OCI-LY3 (cell line): ENCODE measurements around the gene NEMP1.

Experiments used
- CTCF ChIP-seq: fragments of 200-600, 300-600 bp; sonication (generic); IDR thresholded peaks from 2 replicates; pipeline ENCODE4 v1.5.1; 2014; ENCODE audit warnings: antibody characterized with exemption, low read length, low read depth
- EZH2phosphoT487 ChIP-seq: fragments of 200-600 bp; shearing (Covaris generic); IDR thresholded peaks from 2 replicates; pipeline ENCODE4 v1.6.1; 2018; ENCODE audit warnings: antibody characterized with exemption, mixed run types, low read depth

GRCh38 chr12:57009949-57010626 lies 68.5 kb downstream of the NEMP1 start:
- TF ChIP-seq CTCF (no peak), EZH2phosphoT487 (no peak)
